Tibial nerve (tissue), 4 donors: ENCODE measurements around the gene GMPPA.

Source experiments
- CTCF ChIP-seq, 5 experiments: fragments of 200-600 bp in 3 of 5; fragments of 450-650 bp in 2 of 5; sonication (generic) in 3 of 5; IDR thresholded peaks; one replicate each; pipeline ENCODE4 v1.5.1; 2016 to 2019; ENCODE audit warnings: antibody characterized with exemption in 5 of 5, mild to moderate bottlenecking in 3 of 5, moderate library complexity in 2 of 5
- EP300 ChIP-seq, 2 donors: sonication (generic); formaldehyde crosslinking; IDR thresholded peaks; one replicate each; pipeline ENCODE4 v1.6.1; 2017; ENCODE audit warnings: antibody characterized with exemption in 2 of 2, mild to moderate bottlenecking in 1 of 2
- POLR2A ChIP-seq, 2 donors: fragments of 450-650 bp; IDR thresholded peaks; one replicate each; pipeline ENCODE4 v1.6.1; 2017; ENCODE audit warnings: antibody characterized with exemption in 2 of 2, mild to moderate bottlenecking in 2 of 2, moderate library complexity in 2 of 2

GRCh38 chr2:219471476-219472371, 27.0 kb upstream of the GMPPA start:
- TF ChIP-seq EP300 (IDR thresholded peaks at IDR 0.05) (no peak), CTCF (IDR thresholded peaks at IDR 0.05) (no peak), POLR2A (IDR thresholded peaks at IDR 0.05) (no peak)
